VCaP (cell line): ENCODE measurements around the gene PEMT.

Source experiments
- H3K27ac ChIP-seq: fragments of 450-650 bp; 2 replicates; pipeline ENCODE4 v1.5.1; 2017
- CTCF ChIP-seq: fragments of 450-650 bp; conservative IDR thresholded peaks from 2 replicates; pipeline ENCODE4 v1.5.1; 2017; ENCODE audit warnings: mild to moderate bottlenecking, moderate library complexity

Gene PEMT

GRCh38 chr17:17498606-17499301 lies 92.8 kb downstream of the PEMT start:
- TF ChIP-seq CTCF, result no peak
- no peak overlapping the region for H3K27ac ChIP-seq

GRCh38 chr17:17497845-17498520 lies 93.5 kb downstream of the PEMT start:
- H3K27ac ChIP-seq, result no peak overlapping the region
- TF ChIP-seq CTCF, result no peak

GRCh38 chr17:17497065-17497844 lies 94.3 kb downstream of the PEMT start:
- TF ChIP-seq CTCF, result peak; percentile 69
- H3K27ac ChIP-seq, result peak overlapping the region; percentile 69

- peak; percentile 97 for TF ChIP-seq CTCF
- H3K27ac ChIP-seq, result peak within 1 kb of the TSS; percentile 69
Observed at GRCh38 chr17:17496189-17497064, 95.1 kb downstream of the PEMT start, which contains the start of gene RASD1. RASD1 (minus strand) TSS chr17:17496395; CDS start chr17:17496181, 214 bp downstream.

- peak overlapping the region; percentile 69 for H3K27ac ChIP-seq
- no peak for TF ChIP-seq CTCF
Observed at GRCh38 chr17:17495536-17496188, 95.8 kb downstream of the PEMT start.

GRCh38 chr17:17494870-17495535 lies 96.5 kb downstream of the PEMT start:
- 0 out of 2 replicates have a peak, but pooled peaks have one; percentile 12 for TF ChIP-seq CTCF

More at GRCh38 chr17:17494870-17495535, 96.5 kb downstream of the PEMT start:
- peak overlapping the region; percentile 69 for H3K27ac ChIP-seq
